M059J (cell line): Measurements from ENCODE around the gene GYG1. TPM values are rescaled to one million over a fixed set of nuclear protein-coding genes. Genes with fewer than 3 reads are reported as not detected.

ENCODE experiments used
- DNase-seq: peaks from one replicate; pipeline ENCODE4 v3.0.0-alpha.2; 2012; ENCODE audit warnings: low read depth
- total RNA-seq: library from RNA; depleted of rRNA; stranded (reverse); fragments of >200 nt; shearing (Covaris generic); gene quantifications from 2 replicates; pipeline ENCODE4 v1.2.3, GENCODE V29; 2014; rRNA removed

Gene GYG1
- total RNA-seq = 30.8 and 53.6 TPM in 2 replicates

GRCh38 chr3:148991219-148992026, at the start of gene GYG1:
GYG1 (plus strand) TSS chr3:148991540; CDS start chr3:148991641, 101 bp downstream.
- peak; percentile 85 for DNase-seq

- DNase-seq = peak; percentile 93
Observed at GRCh38 chr3:148943506-148944205, 47.7 kb upstream of the GYG1 start.

- DNase-seq = no peak
Observed at GRCh38 chr3:148945116-148945515, 46.2 kb upstream of the GYG1 start.

- no peak for DNase-seq
Observed at GRCh38 chr3:148948913-148949657, 42.3 kb upstream of the GYG1 start.

GRCh38 chr3:148950806-148951205, 40.5 kb upstream of the GYG1 start:
- DNase-seq = peak; percentile 29

- no peak for DNase-seq
Observed at GRCh38 chr3:148951599-148952361, 39.6 kb upstream of the GYG1 start.

GRCh38 chr3:148953094-148953493, 38.2 kb upstream of the GYG1 start:
- peak; percentile 57 for DNase-seq

- DNase-seq = no peak
Observed at GRCh38 chr3:148954981-148955380, 36.4 kb upstream of the GYG1 start.

GRCh38 chr3:148955544-148956346, 35.6 kb upstream of the GYG1 start:
- DNase-seq = peak; percentile 92

GRCh38 chr3:148957586-148957985, 33.8 kb upstream of the GYG1 start:
- peak; percentile 29 for DNase-seq

- no peak for DNase-seq
Observed at GRCh38 chr3:148958696-148959095, 32.6 kb upstream of the GYG1 start.

GRCh38 chr3:148962513-148962912, 28.8 kb upstream of the GYG1 start:
- DNase-seq = peak; percentile 84

GRCh38 chr3:148964809-148965208, 26.5 kb upstream of the GYG1 start:
- DNase-seq = no peak

- DNase-seq = no peak
Observed at GRCh38 chr3:148968321-148968720, 23.0 kb upstream of the GYG1 start.

GRCh38 chr3:148970271-148970670, 21.1 kb upstream of the GYG1 start:
- DNase-seq = no peak

- DNase-seq = peak; percentile 28
Observed at GRCh38 chr3:148971401-148972163, 19.8 kb upstream of the GYG1 start.

- DNase-seq = peak; percentile 19
Observed at GRCh38 chr3:148974726-148975125, 16.6 kb upstream of the GYG1 start.

- DNase-seq = peak; percentile 15
Observed at GRCh38 chr3:148975248-148975647, 16.1 kb upstream of the GYG1 start.

GRCh38 chr3:148975696-148976095, 15.6 kb upstream of the GYG1 start:
- DNase-seq = no peak

- no peak for DNase-seq
Observed at GRCh38 chr3:148981273-148981672, 10.1 kb upstream of the GYG1 start.
